ENCODE data around the gene BAK1. TPM values are rescaled to one million over a fixed set of nuclear protein-coding genes. Genes with fewer than 3 reads are reported as not detected.

BAK1 gene
- total and polyA plus RNA-seq, 8 donors, result 2.9 to 97.0 (median 23.5) TPM

- Histone ChIP-seq H3K4me3 (no peak overlapping the region), H3K36me3 (no peaks in the 10 kb centered on the region), H3K9me3 (no peaks in the 10 kb centered on the region), H3K27ac (peak overlapping the region; percentile 77 to 91 (median 83)), H3K4me1 (peaks cover 16 to 45% (median 39%) of the 10 kb centered on the region in 4 donors), H3K27me3 (peaks cover 0 to 24% (median 0%) of the 10 kb centered on the region in 3 donors)
- WGBS, 5 donors, result 41 to 69% (median 51%) methylated on average over 8 to 15 of the region's 15 CpGs
- intact Hi-C loops (cut with DNase I; ENCODE audit: low total_unique reads), result no loop called here
- peak; percentile 51 to 79 for DNase-seq
- no peak for TF ChIP-seq POLR2AphosphoS5 (IDR thresholded peaks at IDR 0.05)
- TF ChIP-seq CTCF (IDR thresholded peaks at IDR 0.05), result no peak
- no peak for TF ChIP-seq EP300 (IDR thresholded peaks at IDR 0.05)
- no peak for TF ChIP-seq POLR2A (IDR thresholded peaks at IDR 0.05)
Measured at GRCh38 chr6:33590531-33591198, 10.6 kb upstream of the BAK1 start.

- 10 to 28% (median 19%) methylated on average over 5 to 9 of the region's 9 CpGs for WGBS, 5 donors
- H3K9me3 ChIP-seq, result no peaks in the 10 kb centered on the region
- H3K27ac ChIP-seq, result peak overlapping the region; percentile 77 to 91 (median 83)
- TF ChIP-seq EP300 (IDR thresholded peaks at IDR 0.05) (no peak), CTCF (IDR thresholded peaks at IDR 0.05) (peak in 5 of 7 experiments; percentile 49 to 90 (median 80)), POLR2AphosphoS5 (IDR thresholded peaks at IDR 0.05) (peak in 1 of 3 donors; percentile 71)
- H3K36me3 ChIP-seq, result no peaks in the 10 kb centered on the region
- peaks cover 0 to 19% (median 0%) of the 10 kb centered on the region in 3 donors for H3K27me3 ChIP-seq
- intact Hi-C loops (cut with DNase I; ENCODE audit: low total_unique reads), result loop anchor here (5.0 to 10.0 kb wide), 2 partner anchors 45 to 112 kb away; no protein-coding TSS in a partner anchor
- H3K4me3 ChIP-seq, result no peak overlapping the region
- peaks cover 22 to 51% (median 43%) of the 10 kb centered on the region in 4 donors for H3K4me1 ChIP-seq
- peak; percentile 78 to 94 for DNase-seq
Measured at GRCh38 chr6:33589731-33590530, 9.9 kb upstream of the BAK1 start.

GRCh38 chr6:33589392-33589730, 9.3 kb upstream of the BAK1 start:
- TF ChIP-seq CTCF (IDR thresholded peaks at IDR 0.05) (no peak), EP300 (IDR thresholded peaks at IDR 0.05) (no peak), POLR2AphosphoS5 (IDR thresholded peaks at IDR 0.05) (no peak), POLR2A (IDR thresholded peaks at IDR 0.05) (no peak)

GRCh38 chr6:33588894-33589293, 8.8 kb upstream of the BAK1 start:
- no peak for DNase-seq
- TF ChIP-seq POLR2AphosphoS5 (IDR thresholded peaks at IDR 0.05) (no peak), POLR2A (IDR thresholded peaks at IDR 0.05) (no peak)
- H3K4me3 ChIP-seq, result no peak overlapping the region
- peak overlapping the region in 4 of 5 donors; percentile 77 to 91 (median 86) for H3K27ac ChIP-seq
- no peaks in the 10 kb centered on the region for H3K36me3 ChIP-seq
- H3K27me3 ChIP-seq, result peaks cover 0 to 13% (median 0%) of the 10 kb centered on the region in 3 donors
- 89 to 100% (median 90%) methylated on average over 4 of the region's 4 CpGs for WGBS, 5 donors
- H3K4me1 ChIP-seq, result peaks cover 22 to 51% (median 43%) of the 10 kb centered on the region in 4 donors
- intact Hi-C loops (cut with DNase I; ENCODE audit: low total_unique reads), result loop anchor here (5.0 to 10.0 kb wide), 2 partner anchors 46 to 113 kb away; no protein-coding TSS in a partner anchor
- H3K9me3 ChIP-seq, result no peaks in the 10 kb centered on the region

More at GRCh38 chr6:33589392-33589730, 9.3 kb upstream of the BAK1 start:
- Histone ChIP-seq H3K27me3 (peaks cover 0 to 13% (median 0%) of the 10 kb centered on the region in 3 donors), H3K4me1 (peaks cover 22 to 51% (median 43%) of the 10 kb centered on the region in 4 donors), H3K36me3 (no peaks in the 10 kb centered on the region), H3K4me3 (no peak overlapping the region), H3K27ac (peak overlapping the region; percentile 77 to 91 (median 83)), H3K9me3 (no peaks in the 10 kb centered on the region)
- intact Hi-C loops (cut with DNase I; ENCODE audit: low total_unique reads), result loop anchor here (5.0 to 10.0 kb wide), 2 partner anchors 45 to 113 kb away; no protein-coding TSS in a partner anchor
- WGBS, 5 donors, result 21 to 61% (median 41%) methylated on average over 3 to 4 of the region's 4 CpGs
- DNase-seq, result no peak

All from stomach (tissue), 9 donors.